WTC11 (cell line): Measurements from ENCODE around the gene SND1. TPM values are rescaled to one million over a fixed set of nuclear protein-coding genes. Genes with fewer than 3 reads are reported as not detected.

ENCODE experiments used
- ATAC-seq: fragments of 200-7000 bp; cut with Tn5 transposase; 2 replicates; pipeline ENCODE4 v1.10.0; 2021; ENCODE audit warnings: mild to moderate bottlenecking, moderate library complexity
- CTCF ChIA-PET: fragments of 300-600 bp; sonication (Branson Sonifier 250); formaldehyde crosslinking; loops from one replicate; lab custom pipeline; 2021; ENCODE audit warnings: antibody characterized with exemption; lab: Charles Lee
- POLR2A ChIA-PET: fragments of 350-600 bp; sonication (Branson Sonifier 250); formaldehyde crosslinking; loops from one replicate; lab custom pipeline; 2021; ENCODE audit warnings: antibody characterized with exemption; lab: Charles Lee
- DNase-seq: peaks from one replicate; pipeline ENCODE4 v3.0.0; 2021; ENCODE audit warnings: low spot score
- H3K27ac Mint-ChIP-seq: 2 replicates; pipeline ENCODE4 v1.8.0; 2021; ENCODE audit warnings: mixed read lengths
- H3K27me3 Mint-ChIP-seq: 2 replicates; pipeline ENCODE4 v1.8.0; 2021; ENCODE audit warnings: low read depth, mild to moderate bottlenecking, moderate library complexity, mixed read lengths
- H3K36me3 Mint-ChIP-seq: 2 replicates; pipeline ENCODE4 v1.8.0; 2021; ENCODE audit warnings: mixed read lengths
- H3K4me1 Mint-ChIP-seq: 2 replicates; pipeline ENCODE4 v1.8.0; 2022; ENCODE audit warnings: mixed read lengths
- H3K4me3 Mint-ChIP-seq: 2 replicates; pipeline ENCODE4 v1.8.0; 2021; ENCODE audit warnings: mild to moderate bottlenecking, moderate library complexity, mixed read lengths
- H3K9me3 Mint-ChIP-seq: 2 replicates; pipeline ENCODE4 v1.8.0; 2021; ENCODE audit warnings: mixed read lengths
- CREM ChIP-seq: sonication (generic); formaldehyde crosslinking; IDR thresholded peaks from 2 replicates; pipeline ENCODE4 v1.8.1; 2022; ENCODE audit warnings: mild to moderate bottlenecking, missing genetic modification reagents, moderate library complexity
- FOXJ3 ChIP-seq: sonication (generic); formaldehyde crosslinking; IDR thresholded peaks from 2 replicates; pipeline ENCODE4 v1.9.0; 2021; ENCODE audit warnings: missing genetic modification reagents, mild to moderate bottlenecking, borderline replicate concordance
- JUN ChIP-seq: sonication (generic); formaldehyde crosslinking; IDR thresholded peaks from 2 replicates; pipeline ENCODE4 v1.8.0; 2023; ENCODE audit warnings: mild to moderate bottlenecking, missing genetic modification reagents
- NFYB ChIP-seq: sonication (generic); formaldehyde crosslinking; conservative IDR thresholded peaks from 2 replicates; pipeline ENCODE4 v1.8.0; 2022; ENCODE audit warnings: low read depth, missing genetic modification reagents
- SMAD3 ChIP-seq: sonication (generic); formaldehyde crosslinking; IDR thresholded peaks from 2 replicates; pipeline ENCODE4 v1.8.0; 2022; ENCODE audit warnings: missing genetic modification reagents, mild to moderate bottlenecking, borderline replicate concordance
- TP53 ChIP-seq: sonication (generic); formaldehyde crosslinking; IDR thresholded peaks from 2 replicates; pipeline ENCODE4 v1.8.1; 2023; ENCODE audit warnings: mild to moderate bottlenecking, missing genetic modification reagents
- ZBTB21 ChIP-seq: sonication (generic); formaldehyde crosslinking; IDR thresholded peaks from 2 replicates; pipeline ENCODE4 v1.8.1; 2023; ENCODE audit warnings: mild to moderate bottlenecking, missing genetic modification reagents, borderline replicate concordance
- ZNF423 ChIP-seq: fragments of 250-450 bp; sonication (Bioruptor Pico); IDR thresholded peaks from 2 replicates; pipeline ENCODE4 v2.1.2; 2022; ENCODE audit warnings: mild to moderate bottlenecking, moderate library complexity
- total RNA-seq: library from RNA; stranded (reverse); gene quantifications from 3 replicates; pipeline ENCODE4 v1.2.3, GENCODE V29; 2021
- TF ChIP-seq, protein P1 (sequence below): fragments of 250-450 bp; sonication (Bioruptor Pico); IDR thresholded peaks from 2 replicates; pipeline ENCODE4 v1.9.0; 2021; ENCODE audit warnings: mild to moderate bottlenecking, borderline replicate concordance
- TF ChIP-seq, protein P2 (sequence below): fragments of 250-450 bp; sonication (Bioruptor Pico); conservative IDR thresholded peaks from 2 replicates; pipeline ENCODE4 v1.9.0; 2021; ENCODE audit warnings: mild to moderate bottlenecking
- TF ChIP-seq, protein P3 (sequence below): sonication (generic); formaldehyde crosslinking; IDR thresholded peaks from 2 replicates; pipeline ENCODE4 v1.8.1; 2022; ENCODE audit warnings: missing genetic modification reagents, borderline replicate concordance
- TF ChIP-seq, protein P4 (sequence below): sonication (generic); formaldehyde crosslinking; IDR thresholded peaks from 2 replicates; pipeline ENCODE4 v1.8.1; 2023; ENCODE audit warnings: mild to moderate bottlenecking, missing genetic modification reagents, borderline replicate concordance
- TF ChIP-seq, protein P5 (sequence below): sonication (generic); formaldehyde crosslinking; IDR thresholded peaks from 2 replicates; pipeline ENCODE4 v1.8.1; 2022; ENCODE audit warnings: low read depth, missing genetic modification reagents, borderline replicate concordance
- TF ChIP-seq, protein P6 (sequence below): fragments of 250-450 bp; sonication (Bioruptor Pico); IDR thresholded peaks from 2 replicates; pipeline ENCODE4 v1.9.0; 2021; ENCODE audit warnings: mild to moderate bottlenecking

Gene SND1
- total RNA-seq, 1 experiment from 2014 or later: 261 TPM

DNA sequence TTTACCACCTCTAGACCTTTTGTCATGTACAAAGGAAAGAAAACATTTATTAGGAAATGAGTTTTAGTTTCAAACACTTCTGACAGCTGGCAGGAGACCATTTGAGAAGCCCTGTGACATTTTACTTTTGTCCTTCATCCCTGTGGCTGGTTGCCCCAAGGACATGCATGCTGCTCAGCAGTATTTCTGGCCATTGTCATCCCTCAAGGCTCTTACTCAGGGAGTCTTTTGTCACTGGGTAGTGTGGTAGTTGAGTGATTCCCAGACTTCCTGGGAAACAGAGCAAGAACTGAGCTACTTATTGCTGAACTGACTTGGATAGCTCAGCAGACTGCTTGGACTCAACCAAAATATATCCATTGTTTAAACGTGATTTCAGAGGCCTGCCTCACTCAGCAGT is 236.4 kb downstream of the SND1 start (continued):
- TF ChIP-seq, protein P1, sequence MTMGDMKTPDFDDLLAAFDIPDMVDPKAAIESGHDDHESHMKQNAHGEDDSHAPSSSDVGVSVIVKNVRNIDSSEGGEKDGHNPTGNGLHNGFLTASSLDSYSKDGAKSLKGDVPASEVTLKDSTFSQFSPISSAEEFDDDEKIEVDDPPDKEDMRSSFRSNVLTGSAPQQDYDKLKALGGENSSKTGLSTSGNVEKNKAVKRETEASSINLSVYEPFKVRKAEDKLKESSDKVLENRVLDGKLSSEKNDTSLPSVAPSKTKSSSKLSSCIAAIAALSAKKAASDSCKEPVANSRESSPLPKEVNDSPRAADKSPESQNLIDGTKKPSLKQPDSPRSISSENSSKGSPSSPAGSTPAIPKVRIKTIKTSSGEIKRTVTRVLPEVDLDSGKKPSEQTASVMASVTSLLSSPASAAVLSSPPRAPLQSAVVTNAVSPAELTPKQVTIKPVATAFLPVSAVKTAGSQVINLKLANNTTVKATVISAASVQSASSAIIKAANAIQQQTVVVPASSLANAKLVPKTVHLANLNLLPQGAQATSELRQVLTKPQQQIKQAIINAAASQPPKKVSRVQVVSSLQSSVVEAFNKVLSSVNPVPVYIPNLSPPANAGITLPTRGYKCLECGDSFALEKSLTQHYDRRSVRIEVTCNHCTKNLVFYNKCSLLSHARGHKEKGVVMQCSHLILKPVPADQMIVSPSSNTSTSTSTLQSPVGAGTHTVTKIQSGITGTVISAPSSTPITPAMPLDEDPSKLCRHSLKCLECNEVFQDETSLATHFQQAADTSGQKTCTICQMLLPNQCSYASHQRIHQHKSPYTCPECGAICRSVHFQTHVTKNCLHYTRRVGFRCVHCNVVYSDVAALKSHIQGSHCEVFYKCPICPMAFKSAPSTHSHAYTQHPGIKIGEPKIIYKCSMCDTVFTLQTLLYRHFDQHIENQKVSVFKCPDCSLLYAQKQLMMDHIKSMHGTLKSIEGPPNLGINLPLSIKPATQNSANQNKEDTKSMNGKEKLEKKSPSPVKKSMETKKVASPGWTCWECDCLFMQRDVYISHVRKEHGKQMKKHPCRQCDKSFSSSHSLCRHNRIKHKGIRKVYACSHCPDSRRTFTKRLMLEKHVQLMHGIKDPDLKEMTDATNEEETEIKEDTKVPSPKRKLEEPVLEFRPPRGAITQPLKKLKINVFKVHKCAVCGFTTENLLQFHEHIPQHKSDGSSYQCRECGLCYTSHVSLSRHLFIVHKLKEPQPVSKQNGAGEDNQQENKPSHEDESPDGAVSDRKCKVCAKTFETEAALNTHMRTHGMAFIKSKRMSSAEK (CRISPR knock-in tag): no peak
- TF ChIP-seq, protein P2, sequence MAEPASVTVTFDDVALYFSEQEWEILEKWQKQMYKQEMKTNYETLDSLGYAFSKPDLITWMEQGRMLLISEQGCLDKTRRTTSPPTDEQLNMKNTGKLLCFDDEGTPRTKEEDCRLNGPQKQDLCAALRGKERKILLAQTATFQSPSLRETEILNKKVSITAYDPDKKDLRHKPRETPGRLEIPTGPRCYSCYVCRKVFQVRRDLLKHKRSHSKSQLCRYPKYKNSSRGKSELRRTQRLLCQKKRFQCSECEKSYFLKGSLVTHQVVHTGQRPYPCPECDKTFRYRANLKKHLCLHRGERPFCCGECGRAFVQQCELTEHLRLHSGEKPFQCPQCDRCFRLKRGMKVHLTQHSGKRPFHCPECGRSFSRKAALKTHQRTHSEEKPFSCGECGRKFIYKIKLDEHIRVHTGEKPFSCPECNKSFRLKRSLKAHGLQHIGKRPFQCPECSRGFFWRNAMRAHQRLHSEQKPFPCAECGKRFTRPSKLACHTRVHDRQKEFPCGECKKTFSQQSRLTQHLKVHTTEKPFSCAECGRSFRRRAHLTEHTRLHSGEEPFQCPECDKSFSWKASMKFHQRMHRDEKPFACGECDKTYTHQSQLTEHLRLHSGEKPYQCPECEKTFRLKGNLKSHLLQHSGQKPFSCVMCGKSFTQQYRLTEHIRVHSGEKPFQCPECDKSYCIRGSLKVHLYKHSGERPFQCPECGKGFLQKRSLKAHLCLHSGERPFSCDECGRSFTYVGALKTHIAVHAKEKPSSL: no peak

DNA sequence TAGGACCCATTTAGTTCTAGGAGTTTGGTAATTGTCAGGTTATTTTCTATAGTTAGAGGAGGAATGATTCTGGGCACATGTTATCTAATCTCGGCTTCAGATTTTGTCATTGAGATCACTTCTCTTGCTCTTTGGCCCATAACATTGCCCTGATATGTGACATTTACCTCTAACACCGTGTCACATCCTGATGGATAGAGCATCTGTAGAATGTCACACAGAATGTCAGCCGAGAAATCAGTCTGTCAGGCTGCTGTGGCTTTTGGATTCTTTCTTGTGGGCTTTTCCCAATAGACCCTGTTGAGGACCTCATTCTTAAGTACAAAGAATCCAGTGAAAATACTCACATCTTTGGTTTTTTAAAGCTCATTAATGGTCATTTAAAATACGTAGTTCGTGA is 236.8 kb downstream of the SND1 start:
- no peaks in the 10 kb centered on the region for H3K9me3 Mint-ChIP-seq
- ATAC-seq: no peak
- no peak for TF ChIP-seq JUN (CRISPR knock-in tag)
- TF ChIP-seq, protein P3, sequence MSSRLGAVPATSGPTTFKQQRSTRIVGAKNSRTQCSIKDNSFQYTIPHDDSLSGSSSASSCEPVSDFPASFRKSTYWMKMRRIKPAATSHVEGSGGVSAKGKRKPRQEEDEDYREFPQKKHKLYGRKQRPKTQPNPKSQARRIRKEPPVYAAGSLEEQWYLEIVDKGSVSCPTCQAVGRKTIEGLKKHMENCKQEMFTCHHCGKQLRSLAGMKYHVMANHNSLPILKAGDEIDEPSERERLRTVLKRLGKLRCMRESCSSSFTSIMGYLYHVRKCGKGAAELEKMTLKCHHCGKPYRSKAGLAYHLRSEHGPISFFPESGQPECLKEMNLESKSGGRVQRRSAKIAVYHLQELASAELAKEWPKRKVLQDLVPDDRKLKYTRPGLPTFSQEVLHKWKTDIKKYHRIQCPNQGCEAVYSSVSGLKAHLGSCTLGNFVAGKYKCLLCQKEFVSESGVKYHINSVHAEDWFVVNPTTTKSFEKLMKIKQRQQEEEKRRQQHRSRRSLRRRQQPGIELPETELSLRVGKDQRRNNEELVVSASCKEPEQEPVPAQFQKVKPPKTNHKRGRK: no peak
- no peak for TF ChIP-seq SMAD3 (CRISPR knock-in tag)
- TF ChIP-seq, protein P1 (CRISPR knock-in tag): no peak
- TF ChIP-seq, protein P4, sequence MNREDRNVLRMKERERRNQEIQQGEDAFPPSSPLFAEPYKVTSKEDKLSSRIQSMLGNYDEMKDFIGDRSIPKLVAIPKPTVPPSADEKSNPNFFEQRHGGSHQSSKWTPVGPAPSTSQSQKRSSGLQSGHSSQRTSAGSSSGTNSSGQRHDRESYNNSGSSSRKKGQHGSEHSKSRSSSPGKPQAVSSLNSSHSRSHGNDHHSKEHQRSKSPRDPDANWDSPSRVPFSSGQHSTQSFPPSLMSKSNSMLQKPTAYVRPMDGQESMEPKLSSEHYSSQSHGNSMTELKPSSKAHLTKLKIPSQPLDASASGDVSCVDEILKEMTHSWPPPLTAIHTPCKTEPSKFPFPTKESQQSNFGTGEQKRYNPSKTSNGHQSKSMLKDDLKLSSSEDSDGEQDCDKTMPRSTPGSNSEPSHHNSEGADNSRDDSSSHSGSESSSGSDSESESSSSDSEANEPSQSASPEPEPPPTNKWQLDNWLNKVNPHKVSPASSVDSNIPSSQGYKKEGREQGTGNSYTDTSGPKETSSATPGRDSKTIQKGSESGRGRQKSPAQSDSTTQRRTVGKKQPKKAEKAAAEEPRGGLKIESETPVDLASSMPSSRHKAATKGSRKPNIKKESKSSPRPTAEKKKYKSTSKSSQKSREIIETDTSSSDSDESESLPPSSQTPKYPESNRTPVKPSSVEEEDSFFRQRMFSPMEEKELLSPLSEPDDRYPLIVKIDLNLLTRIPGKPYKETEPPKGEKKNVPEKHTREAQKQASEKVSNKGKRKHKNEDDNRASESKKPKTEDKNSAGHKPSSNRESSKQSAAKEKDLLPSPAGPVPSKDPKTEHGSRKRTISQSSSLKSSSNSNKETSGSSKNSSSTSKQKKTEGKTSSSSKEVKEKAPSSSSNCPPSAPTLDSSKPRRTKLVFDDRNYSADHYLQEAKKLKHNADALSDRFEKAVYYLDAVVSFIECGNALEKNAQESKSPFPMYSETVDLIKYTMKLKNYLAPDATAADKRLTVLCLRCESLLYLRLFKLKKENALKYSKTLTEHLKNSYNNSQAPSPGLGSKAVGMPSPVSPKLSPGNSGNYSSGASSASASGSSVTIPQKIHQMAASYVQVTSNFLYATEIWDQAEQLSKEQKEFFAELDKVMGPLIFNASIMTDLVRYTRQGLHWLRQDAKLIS (CRISPR knock-in tag): no peak
- no peak for TF ChIP-seq NFYB (CRISPR knock-in tag)
- no peak for TF ChIP-seq ZBTB21
- TF ChIP-seq FOXJ3: no peak
- no peak for TF ChIP-seq TP53
- TF ChIP-seq, protein P5, sequence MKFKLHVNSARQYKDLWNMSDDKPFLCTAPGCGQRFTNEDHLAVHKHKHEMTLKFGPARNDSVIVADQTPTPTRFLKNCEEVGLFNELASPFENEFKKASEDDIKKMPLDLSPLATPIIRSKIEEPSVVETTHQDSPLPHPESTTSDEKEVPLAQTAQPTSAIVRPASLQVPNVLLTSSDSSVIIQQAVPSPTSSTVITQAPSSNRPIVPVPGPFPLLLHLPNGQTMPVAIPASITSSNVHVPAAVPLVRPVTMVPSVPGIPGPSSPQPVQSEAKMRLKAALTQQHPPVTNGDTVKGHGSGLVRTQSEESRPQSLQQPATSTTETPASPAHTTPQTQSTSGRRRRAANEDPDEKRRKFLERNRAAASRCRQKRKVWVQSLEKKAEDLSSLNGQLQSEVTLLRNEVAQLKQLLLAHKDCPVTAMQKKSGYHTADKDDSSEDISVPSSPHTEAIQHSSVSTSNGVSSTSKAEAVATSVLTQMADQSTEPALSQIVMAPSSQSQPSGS (CRISPR knock-in tag): no peak
- TF ChIP-seq CREM (CRISPR knock-in tag): no peak
- TF ChIP-seq, protein P6, sequence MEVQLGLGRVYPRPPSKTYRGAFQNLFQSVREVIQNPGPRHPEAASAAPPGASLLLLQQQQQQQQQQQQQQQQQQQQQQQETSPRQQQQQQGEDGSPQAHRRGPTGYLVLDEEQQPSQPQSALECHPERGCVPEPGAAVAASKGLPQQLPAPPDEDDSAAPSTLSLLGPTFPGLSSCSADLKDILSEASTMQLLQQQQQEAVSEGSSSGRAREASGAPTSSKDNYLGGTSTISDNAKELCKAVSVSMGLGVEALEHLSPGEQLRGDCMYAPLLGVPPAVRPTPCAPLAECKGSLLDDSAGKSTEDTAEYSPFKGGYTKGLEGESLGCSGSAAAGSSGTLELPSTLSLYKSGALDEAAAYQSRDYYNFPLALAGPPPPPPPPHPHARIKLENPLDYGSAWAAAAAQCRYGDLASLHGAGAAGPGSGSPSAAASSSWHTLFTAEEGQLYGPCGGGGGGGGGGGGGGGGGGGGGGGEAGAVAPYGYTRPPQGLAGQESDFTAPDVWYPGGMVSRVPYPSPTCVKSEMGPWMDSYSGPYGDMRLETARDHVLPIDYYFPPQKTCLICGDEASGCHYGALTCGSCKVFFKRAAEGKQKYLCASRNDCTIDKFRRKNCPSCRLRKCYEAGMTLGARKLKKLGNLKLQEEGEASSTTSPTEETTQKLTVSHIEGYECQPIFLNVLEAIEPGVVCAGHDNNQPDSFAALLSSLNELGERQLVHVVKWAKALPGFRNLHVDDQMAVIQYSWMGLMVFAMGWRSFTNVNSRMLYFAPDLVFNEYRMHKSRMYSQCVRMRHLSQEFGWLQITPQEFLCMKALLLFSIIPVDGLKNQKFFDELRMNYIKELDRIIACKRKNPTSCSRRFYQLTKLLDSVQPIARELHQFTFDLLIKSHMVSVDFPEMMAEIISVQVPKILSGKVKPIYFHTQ (CRISPR knock-in tag): no peak
- no peak for TF ChIP-seq ZNF423 (CRISPR knock-in tag)

More for the DNA sequence above, 236.8 kb downstream of the SND1 start:
- POLR2A ChIA-PET: no interaction called here
- DNase-seq: no peak
- peaks cover 16% of the 10 kb centered on the region for H3K36me3 Mint-ChIP-seq
- no peak overlapping the region for H3K4me3 Mint-ChIP-seq
- peaks cover 82% of the 10 kb centered on the region for H3K4me1 Mint-ChIP-seq
- no peaks in the 10 kb centered on the region for H3K27me3 Mint-ChIP-seq
- CTCF ChIA-PET: no interaction called here
- H3K27ac Mint-ChIP-seq: no peak overlapping the region
